HG02571 (cell line): ENCODE results near the gene PRKCB.

Source experiments
- ATAC-seq: cut with Tn5 transposase; IDR thresholded peaks from one replicate; pipeline ENCODE4 v1.9.1; 2021; ENCODE audit warnings: mild to moderate bottlenecking, moderate library complexity; ENCODE audit not compliant: unreplicated experiment

Gene PRKCB

DNA sequence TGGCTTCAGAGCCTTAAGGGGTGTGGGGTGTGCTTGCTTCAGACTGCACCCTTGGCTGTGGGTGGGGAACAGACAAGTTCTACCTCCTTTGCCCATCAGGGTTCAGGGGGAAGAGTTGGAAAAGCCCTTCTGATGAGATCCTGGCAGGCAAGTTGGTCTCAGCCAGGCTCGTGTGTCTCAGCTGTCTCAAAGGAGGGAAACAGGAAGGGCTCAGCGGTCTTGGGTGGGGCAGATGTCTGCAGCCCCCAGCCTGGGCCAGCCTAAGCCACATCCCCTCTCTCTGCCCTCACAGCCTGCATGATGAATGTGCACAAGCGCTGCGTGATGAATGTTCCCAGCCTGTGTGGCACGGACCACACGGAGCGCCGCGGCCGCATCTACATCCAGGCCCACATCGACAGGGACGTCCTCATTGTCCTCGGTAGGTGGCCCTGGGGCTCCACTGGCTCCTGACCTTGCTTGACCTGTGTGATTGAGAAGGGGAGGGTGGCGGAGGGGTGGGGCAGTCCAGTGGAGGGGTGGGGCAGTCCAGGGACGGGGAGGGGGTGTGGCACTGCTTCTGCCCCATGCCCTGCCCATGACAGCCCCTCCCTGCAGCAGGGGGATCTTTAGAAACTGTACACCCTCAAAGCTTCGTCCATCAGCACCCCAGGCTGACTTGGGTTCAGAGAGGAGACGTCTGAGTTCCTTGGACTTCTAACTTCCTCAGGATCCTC, 199.5 kb downstream of the PRKCB start:
- ATAC-seq: no peak

GRCh38 chr16:24036038-24036543, 200.3 kb downstream of the PRKCB start:
- ATAC-seq: no peak

- ATAC-seq: no peak
Measured at GRCh38 chr16:24036614-24037013, 200.8 kb downstream of the PRKCB start.

DNA sequence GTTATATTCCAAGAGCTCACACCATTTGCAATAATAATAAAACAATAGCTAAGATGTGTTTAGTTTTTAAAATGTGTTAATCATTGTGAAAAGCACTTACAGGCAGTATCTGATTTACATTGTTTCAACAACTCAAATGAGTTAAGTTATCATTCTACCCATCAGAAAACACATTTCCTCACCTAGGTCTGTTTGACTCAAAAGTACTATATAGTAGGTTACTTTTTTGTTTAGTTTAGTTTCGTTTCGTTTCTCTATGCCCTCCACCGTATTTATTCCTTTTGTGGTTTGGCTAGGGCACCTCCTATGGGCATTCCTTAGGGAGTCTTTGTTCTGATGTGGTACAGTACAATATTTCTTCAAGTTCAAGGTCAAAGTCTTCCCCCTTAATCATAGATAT, 201.6 kb downstream of the PRKCB start:
- ATAC-seq: no peak

DNA sequence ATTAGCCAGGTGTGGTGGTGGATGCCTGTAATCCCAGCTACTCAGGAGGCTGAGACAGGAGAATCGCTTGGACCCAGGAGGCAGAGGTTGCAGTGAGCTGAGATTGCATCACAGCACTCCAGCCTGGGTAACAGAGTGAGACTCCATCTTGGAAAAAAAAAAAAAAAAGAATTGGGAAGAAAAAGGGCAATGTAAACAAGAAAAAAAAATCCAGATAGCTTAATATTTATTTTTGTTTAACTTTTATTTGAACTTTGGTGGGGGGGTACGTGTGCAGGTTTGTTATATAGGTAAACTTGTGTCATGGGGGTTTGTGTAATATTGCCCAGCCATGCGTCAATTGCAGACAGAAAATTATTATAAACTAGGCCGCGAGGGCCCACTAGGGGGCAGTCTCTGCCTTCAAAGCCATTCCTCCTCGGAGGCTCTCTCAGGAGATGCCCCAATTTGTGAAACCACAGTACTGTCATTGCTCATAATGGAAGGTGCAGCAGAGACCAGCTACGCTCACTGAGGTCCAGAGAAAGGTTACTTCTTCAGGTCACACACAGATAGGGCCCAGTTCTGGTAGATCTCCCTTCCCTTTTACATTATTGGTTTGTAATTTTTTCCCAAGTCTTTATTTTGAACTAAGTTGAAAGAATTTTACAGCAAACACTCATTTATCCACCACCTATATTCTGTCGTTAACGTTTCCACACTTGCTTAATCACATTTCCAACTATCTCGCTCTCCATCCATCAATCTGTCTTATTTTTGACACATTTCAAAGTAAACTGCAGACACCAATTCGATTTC, 206.2 kb downstream of the PRKCB start:
- ATAC-seq: no peak

- no peak for ATAC-seq
Measured at GRCh38 chr16:24044467-24044866, 208.7 kb downstream of the PRKCB start.

DNA sequence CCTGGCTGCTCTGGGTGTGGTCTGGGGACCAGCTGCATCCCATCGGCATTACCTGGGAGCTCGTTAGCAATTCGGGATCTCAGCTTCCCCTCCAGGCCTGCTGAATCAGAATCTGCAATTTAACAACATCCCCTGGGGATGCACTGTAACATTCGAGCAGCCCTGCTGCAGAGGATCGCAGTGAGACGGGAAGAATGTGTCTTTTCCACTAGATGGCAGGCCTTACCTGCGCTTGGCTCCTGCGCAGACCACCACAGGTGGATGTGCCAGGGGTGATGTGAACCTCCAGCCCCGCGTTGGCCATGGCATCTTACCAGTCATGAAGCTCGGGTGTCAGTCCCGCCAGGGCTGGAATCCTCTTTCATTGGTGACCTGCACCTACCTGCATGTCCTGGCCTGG, 209.9 kb downstream of the PRKCB start:
- ATAC-seq: no peak

GRCh38 chr16:24046442-24046841, 210.7 kb downstream of the PRKCB start:
- ATAC-seq: no peak

- no peak for ATAC-seq
Measured at GRCh38 chr16:24049113-24049512, 213.3 kb downstream of the PRKCB start.

DNA sequence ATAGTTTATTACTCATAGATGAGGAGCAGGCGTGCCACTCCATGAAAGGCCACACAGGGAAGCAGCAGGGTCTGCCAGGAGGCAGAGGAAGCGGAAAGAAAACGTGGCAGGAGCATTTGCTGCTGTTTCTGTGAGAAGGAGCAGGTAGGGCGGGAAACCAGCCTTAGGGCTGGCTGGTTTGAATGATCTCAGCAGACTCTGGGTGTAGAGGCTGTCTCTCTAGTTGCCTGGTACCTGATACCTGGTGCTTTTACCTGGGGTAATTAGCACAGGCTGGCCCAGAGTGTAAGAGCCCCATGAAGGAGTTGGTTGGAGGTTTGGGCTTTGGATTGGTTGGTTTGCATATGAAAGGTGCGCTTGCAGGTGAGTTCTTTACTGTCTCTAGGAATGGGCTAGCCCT, 215.3 kb downstream of the PRKCB start:
- no peak for ATAC-seq

DNA sequence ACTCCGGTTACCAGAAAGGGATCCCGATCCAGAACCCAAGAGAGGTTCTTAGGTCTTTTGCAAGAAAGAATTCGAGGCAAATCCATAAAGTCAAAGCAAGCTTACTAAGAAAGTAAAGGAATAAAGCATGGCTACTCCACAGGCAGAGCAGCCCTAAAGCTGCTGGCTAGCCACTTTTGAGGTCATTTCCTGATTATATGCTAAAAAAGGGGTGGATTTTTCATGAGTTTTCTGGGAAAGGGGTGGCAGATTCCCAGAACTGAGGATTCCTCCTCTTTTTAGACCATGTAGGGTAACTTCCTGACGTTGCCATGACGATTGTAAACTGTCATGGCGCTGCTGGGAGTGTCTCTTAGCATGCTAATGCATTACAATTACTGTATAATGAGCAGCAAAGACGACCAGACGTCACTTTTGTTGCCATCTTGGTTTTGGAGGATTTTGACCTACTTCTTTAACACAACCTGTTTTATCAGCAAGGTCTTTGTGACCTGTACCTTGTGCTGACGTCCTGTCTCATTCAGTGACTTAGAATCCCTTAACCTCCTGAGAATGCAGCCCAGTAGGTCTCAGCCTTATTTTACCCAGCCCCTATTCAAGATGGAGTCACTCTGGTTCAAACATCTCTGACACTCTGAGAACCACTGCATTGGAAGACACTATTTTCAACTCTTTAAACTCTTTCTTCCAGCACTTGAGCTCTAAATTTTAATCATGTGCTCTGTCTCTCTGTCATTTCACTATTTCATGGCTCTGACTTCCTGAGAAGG, 216.7 kb downstream of the PRKCB start:
- no peak for ATAC-seq

- no peak for ATAC-seq
Measured at GRCh38 chr16:24053099-24053946, 217.5 kb downstream of the PRKCB start.

DNA sequence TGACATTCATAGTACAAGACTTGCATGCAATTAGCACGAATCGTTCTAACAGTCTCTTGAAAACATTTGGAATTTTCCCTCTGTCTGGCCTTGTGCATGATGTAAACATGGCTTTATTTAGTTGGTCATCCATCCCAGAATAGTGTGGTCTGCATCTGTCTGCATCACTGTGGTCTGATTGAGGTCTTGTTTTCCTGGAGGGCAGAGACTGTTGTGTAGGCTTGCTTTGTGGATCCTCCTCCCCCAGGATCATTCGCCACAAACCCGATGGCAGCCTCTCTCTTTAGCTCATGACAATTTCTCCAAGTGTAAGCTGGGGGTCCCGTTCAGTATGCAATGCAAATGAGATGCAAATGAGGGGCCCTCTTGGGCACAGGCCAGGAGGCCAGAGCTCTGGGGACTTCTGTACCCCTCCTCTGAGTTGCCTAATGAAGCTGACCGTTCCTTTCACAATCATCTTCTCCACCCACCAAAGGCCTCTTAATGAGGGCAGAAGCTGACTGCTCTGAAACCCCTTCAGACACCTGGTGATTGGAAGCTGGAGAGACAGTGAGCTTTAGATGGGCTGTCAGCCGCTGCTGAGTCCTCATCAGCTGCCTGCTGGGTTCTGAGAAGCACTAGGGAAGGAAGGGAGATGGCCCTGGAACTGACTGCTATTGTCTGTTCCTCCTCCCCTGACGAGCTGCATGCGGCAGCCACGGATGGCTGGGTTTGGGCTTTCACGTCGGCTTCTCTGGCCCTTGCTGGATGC, 219.1 kb downstream of the PRKCB start:
- no peak for ATAC-seq

GRCh38 chr16:24062270-24062817, 226.6 kb downstream of the PRKCB start:
- ATAC-seq: no peak

GRCh38 chr16:24069036-24069590, 233.3 kb downstream of the PRKCB start:
- ATAC-seq: no peak

DNA sequence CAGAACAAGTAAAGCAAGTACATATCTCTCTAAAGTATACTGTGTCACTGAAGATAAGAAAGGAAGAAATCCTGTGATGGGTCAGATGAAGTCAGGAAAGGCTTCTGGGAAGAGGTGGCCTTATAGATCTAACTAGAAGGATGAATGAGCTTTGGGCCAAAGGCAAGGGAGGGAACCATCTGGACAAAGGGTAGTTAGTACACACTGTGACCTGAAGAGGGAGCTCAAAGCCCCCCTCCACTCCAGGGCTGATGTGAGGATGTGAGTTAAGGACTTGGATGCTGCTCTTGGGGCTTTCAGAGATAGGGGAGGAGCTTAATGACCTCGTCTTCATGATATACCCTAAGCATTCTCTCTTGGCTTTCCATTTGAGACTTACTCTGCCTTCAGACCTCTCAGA, 235.1 kb downstream of the PRKCB start:
- ATAC-seq: no peak

DNA sequence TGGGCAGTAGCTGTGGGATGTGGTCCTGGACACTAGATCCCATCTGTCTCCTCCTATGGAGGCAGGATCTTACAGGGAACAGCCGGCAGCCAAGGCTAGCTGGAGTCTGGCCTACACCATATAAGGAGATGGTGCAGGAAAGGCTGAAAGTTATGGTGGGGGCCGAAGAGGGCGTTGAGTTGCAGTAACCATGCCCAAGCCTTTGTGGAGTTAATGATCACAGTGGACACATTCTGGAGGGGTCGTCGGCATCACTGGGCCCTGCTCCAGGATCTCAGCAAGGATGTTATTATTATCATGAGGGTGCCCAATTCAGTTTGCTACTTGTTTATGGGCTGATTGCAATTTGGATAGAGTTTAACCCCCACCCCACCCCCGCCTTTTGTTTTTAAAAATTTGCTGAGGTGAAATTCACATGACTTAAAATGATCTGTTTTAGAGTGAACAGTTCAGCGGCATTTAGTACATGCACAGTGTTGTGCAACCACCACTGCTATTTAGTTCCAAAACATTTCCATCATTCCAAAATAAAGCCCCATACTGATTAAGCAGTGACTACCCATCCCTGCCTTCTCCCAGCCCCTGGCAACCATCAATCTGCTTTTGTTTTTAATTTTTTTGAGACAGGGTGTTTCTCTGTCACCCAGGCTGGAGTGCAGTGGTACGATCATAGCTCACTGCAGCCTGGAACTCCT, 236.0 kb downstream of the PRKCB start:
- no peak for ATAC-seq

GRCh38 chr16:24073321-24073720, 237.5 kb downstream of the PRKCB start:
- no peak for ATAC-seq

GRCh38 chr16:24074574-24074973, 238.8 kb downstream of the PRKCB start:
- no peak for ATAC-seq
